NB4 (cell line): ENCODE measurements around the gene TAF7L.
"Not testable (repeated sequence)": the region's sequence is repeated elsewhere in the genome, so short reads cannot be mapped to it uniquely, and the experiment has no call there.

Experiments used
- MYC ChIP-seq: IDR thresholded peaks from 2 replicates; pipeline ENCODE4 v1.6.1; 2011; ENCODE audit warnings: low read depth, low read length
- POLR2A ChIP-seq: IDR thresholded peaks from 2 replicates; pipeline ENCODE4 v1.6.1; 2011; ENCODE audit warnings: mild to moderate bottlenecking; ENCODE audit not compliant: insufficient read length; ENCODE audit errors: extremely low read depth
- TF ChIP-seq, protein P1 (sequence below): IDR thresholded peaks from one replicate; pipeline ENCODE4 v1.5.1; 2012; ENCODE audit warnings: low read depth, low read length
- TF ChIP-seq, protein P2 (sequence below): IDR thresholded peaks from 2 replicates; pipeline ENCODE4 v1.6.1; 2011; ENCODE audit warnings: low read depth, low read length

DNA sequence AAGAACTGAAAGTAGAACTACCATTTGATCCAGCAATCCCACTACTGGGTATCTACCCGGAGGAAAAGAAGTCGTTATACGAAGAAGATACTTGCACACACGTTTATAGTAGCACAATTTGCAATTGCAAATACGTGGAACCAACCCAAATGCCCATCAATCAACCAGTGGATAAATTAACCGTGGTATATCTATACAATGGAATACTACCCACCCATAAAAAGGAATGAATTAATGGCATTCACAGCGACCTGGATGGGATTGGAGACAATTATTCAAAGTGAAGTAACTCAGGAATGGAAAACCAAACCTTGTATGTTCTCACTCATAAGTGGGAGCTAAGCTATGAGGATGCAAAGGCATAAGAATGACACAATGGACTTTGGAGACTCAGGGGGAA, 43.2 kb upstream of the TAF7L start:
- TF ChIP-seq MYC, POLR2A: not testable (repeated sequence)
- TF ChIP-seq, protein P1, sequence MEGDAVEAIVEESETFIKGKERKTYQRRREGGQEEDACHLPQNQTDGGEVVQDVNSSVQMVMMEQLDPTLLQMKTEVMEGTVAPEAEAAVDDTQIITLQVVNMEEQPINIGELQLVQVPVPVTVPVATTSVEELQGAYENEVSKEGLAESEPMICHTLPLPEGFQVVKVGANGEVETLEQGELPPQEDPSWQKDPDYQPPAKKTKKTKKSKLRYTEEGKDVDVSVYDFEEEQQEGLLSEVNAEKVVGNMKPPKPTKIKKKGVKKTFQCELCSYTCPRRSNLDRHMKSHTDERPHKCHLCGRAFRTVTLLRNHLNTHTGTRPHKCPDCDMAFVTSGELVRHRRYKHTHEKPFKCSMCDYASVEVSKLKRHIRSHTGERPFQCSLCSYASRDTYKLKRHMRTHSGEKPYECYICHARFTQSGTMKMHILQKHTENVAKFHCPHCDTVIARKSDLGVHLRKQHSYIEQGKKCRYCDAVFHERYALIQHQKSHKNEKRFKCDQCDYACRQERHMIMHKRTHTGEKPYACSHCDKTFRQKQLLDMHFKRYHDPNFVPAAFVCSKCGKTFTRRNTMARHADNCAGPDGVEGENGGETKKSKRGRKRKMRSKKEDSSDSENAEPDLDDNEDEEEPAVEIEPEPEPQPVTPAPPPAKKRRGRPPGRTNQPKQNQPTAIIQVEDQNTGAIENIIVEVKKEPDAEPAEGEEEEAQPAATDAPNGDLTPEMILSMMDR, result not testable (repeated sequence)
- TF ChIP-seq, protein P2, sequence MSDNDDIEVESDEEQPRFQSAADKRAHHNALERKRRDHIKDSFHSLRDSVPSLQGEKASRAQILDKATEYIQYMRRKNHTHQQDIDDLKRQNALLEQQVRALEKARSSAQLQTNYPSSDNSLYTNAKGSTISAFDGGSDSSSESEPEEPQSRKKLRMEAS, result not testable (repeated sequence)
